ENCODE data around the gene DNAAF2.
"Not testable (repeated sequence)": the region's sequence is repeated elsewhere in the genome, so short reads cannot be mapped to it uniquely, and the experiment has no call there.

DNAAF2 gene

GRCh38 chr14:49621114-49621881, 13.7 kb downstream of the DNAAF2 start:
- DNase-seq (ENCODE audit: low read depth), result peak; percentile 44

- peak; percentile 92 for DNase-seq (ENCODE audit: low read depth)
Observed at GRCh38 chr14:49620182-49621113, 14.6 kb downstream of the DNAAF2 start, which contains the start of the genes MGAT2 and RPL36AL. Gene MGAT2, plus strand, starts transcription at chr14:49620799. Its CDS starts 470 bp downstream, at chr14:49621269. Gene RPL36AL, minus strand, starts transcription at chr14:49620626. Its CDS starts 1,522 bp downstream, at chr14:49619104.

GRCh38 chr14:49619730-49620129, 15.3 kb downstream of the DNAAF2 start:
- no peak for DNase-seq (ENCODE audit: low read depth)

- DNase-seq (ENCODE audit: low read depth), result not testable (repeated sequence)
Observed at GRCh38 chr14:49619273-49619672, 15.8 kb downstream of the DNAAF2 start.

GRCh38 chr14:49617852-49618519, 17.1 kb downstream of the DNAAF2 start:
- DNase-seq (ENCODE audit: low read depth), result no peak

GRCh38 chr14:49615776-49616175, 19.3 kb downstream of the DNAAF2 start:
- no peak for DNase-seq (ENCODE audit: low read depth)

GRCh38 chr14:49614196-49614595, 20.8 kb downstream of the DNAAF2 start:
- no peak for DNase-seq (ENCODE audit: low read depth)

- no peak for DNase-seq (ENCODE audit: low read depth)
Observed at GRCh38 chr14:49612671-49613070, 22.4 kb downstream of the DNAAF2 start.

- no peak for DNase-seq (ENCODE audit: low read depth)
Observed at GRCh38 chr14:49612251-49612650, 22.8 kb downstream of the DNAAF2 start.

GRCh38 chr14:49607583-49607982, 27.5 kb downstream of the DNAAF2 start:
- DNase-seq (ENCODE audit: low read depth), result no peak

GRCh38 chr14:49598485-49599300, 36.4 kb downstream of the DNAAF2 start, which contains the start of gene LRR1:
Gene LRR1, plus strand, starts transcription at chr14:49598940. Its CDS starts 81 bp downstream, at chr14:49599021.
- peak; percentile 77 for DNase-seq (ENCODE audit: low read depth)

GRCh38 chr14:49598189-49598484, 36.9 kb downstream of the DNAAF2 start:
- DNase-seq (ENCODE audit: low read depth), result no peak

- no peak for DNase-seq (ENCODE audit: low read depth)
Observed at GRCh38 chr14:49594347-49595091, 40.5 kb downstream of the DNAAF2 start.

- DNase-seq (ENCODE audit: low read depth), result no peak
Observed at GRCh38 chr14:49593016-49593415, 42.0 kb downstream of the DNAAF2 start.

- DNase-seq (ENCODE audit: low read depth), result no peak
Observed at GRCh38 chr14:49589387-49589786, 45.7 kb downstream of the DNAAF2 start.

GRCh38 chr14:49586673-49587460, 48.2 kb downstream of the DNAAF2 start:
- DNase-seq (ENCODE audit: low read depth), result peak; percentile 28

GRCh38 chr14:49585803-49586672, 49.0 kb downstream of the DNAAF2 start, which contains the start of gene RPS29:
Gene RPS29, minus strand, starts transcription at chr14:49586380. Its CDS starts 34 bp downstream, at chr14:49586346.
- DNase-seq (ENCODE audit: low read depth), result peak; percentile 96

- DNase-seq (ENCODE audit: low read depth), result not testable (repeated sequence)
Observed at GRCh38 chr14:49584981-49585640, 49.9 kb downstream of the DNAAF2 start.

Measured in activated T-helper 9 cell treated with anti-CD3 and anti-CD28 coated beads, Interleukin-2, amount 50 U/mL, for 16 hours (primary cell).